SJCRH30 (cell line): ENCODE results near the gene PLA2G2E. TPM values are rescaled to one million over a fixed set of nuclear protein-coding genes. Genes with fewer than 3 reads are reported as not detected.
"Not testable (repeated sequence)": the region's sequence is repeated elsewhere in the genome, so short reads cannot be mapped to it uniquely, and the experiment has no call there.

Experiments
- DNase-seq, 2 experiments: peaks; one replicate each; pipeline ENCODE4 v3.0.0-alpha.2; 2015 to 2020
- H3K27ac ChIP-seq: fragments of 250-450 bp; sonication (Bioruptor Pico); 2 replicates; pipeline ENCODE4 v1.5.1; 2020; ENCODE audit warnings: mild to moderate bottlenecking, moderate library complexity
- H3K27me3 ChIP-seq: fragments of 250-450 bp; sonication (Bioruptor Pico); 2 replicates; pipeline ENCODE4 v1.5.1; 2020; ENCODE audit warnings: mild to moderate bottlenecking, moderate library complexity
- H3K36me3 ChIP-seq: fragments of 250-450 bp; sonication (Bioruptor Pico); 2 replicates; pipeline ENCODE4 v1.5.1; 2020; ENCODE audit warnings: mild to moderate bottlenecking, moderate library complexity
- H3K4me1 ChIP-seq: fragments of 250-450 bp; sonication (Bioruptor Pico); 2 replicates; pipeline ENCODE4 v1.5.1; 2020; ENCODE audit warnings: mild to moderate bottlenecking, moderate library complexity
- H3K4me3 ChIP-seq: fragments of 250-450 bp; sonication (Bioruptor Pico); 2 replicates; pipeline ENCODE4 v1.5.1; 2020; ENCODE audit warnings: mild to moderate bottlenecking, moderate library complexity
- H3K9me3 ChIP-seq: fragments of 250-450 bp; sonication (Bioruptor Pico); replicated peaks from 2 replicates; pipeline ENCODE4 v1.5.1; 2020; ENCODE audit warnings: mild to moderate bottlenecking, moderate library complexity
- total RNA-seq: library from RNA; depleted of rRNA; stranded (reverse); fragments of >200 nt; shearing (Covaris generic); gene quantifications from 2 replicates; pipeline ENCODE4 v1.2.3, GENCODE V29; 2014

PLA2G2E gene
- total RNA-seq, 1 experiment from 2014 or later = not detected

GRCh38 chr1:19942088-19942487 lies 18.7 kb upstream of the PLA2G2E start:
- no peaks in the 10 kb centered on the region for H3K9me3 ChIP-seq
- no peaks in the 10 kb centered on the region for H3K36me3 ChIP-seq
- H3K4me1 ChIP-seq = no peaks in the 10 kb centered on the region
- H3K27ac ChIP-seq = no peak overlapping the region
- no peak overlapping the region for H3K4me3 ChIP-seq
- H3K27me3 ChIP-seq = no peaks in the 10 kb centered on the region
- DNase-seq = no peak

GRCh38 chr1:19941206-19941568 lies 17.8 kb upstream of the PLA2G2E start:
- no peaks in the 10 kb centered on the region for H3K4me1 ChIP-seq
- no peaks in the 10 kb centered on the region for H3K36me3 ChIP-seq
- no peaks in the 10 kb centered on the region for H3K27me3 ChIP-seq
- H3K27ac ChIP-seq = no peak overlapping the region
- H3K9me3 ChIP-seq = no peaks in the 10 kb centered on the region
- H3K4me3 ChIP-seq = no peak overlapping the region
- DNase-seq = no peak

- no peak overlapping the region for H3K27ac ChIP-seq
- H3K36me3 ChIP-seq = no peaks in the 10 kb centered on the region
- H3K4me1 ChIP-seq = no peaks in the 10 kb centered on the region
- DNase-seq = no peak
- H3K27me3 ChIP-seq = no peaks in the 10 kb centered on the region
- H3K4me3 ChIP-seq = no peak overlapping the region
- H3K9me3 ChIP-seq = no peaks in the 10 kb centered on the region
These were observed 17.2 kb upstream of the PLA2G2E start for GRCh38 chr1:19940486-19941205.

GRCh38 chr1:19938472-19938871 lies 15.1 kb upstream of the PLA2G2E start:
- Histone ChIP-seq H3K4me3 (no peak overlapping the region), H3K27ac (no peak overlapping the region), H3K9me3 (no peaks in the 10 kb centered on the region), H3K27me3 (no peaks in the 10 kb centered on the region), H3K4me1 (no peaks in the 10 kb centered on the region), H3K36me3 (no peaks in the 10 kb centered on the region)
- DNase-seq = no peak

DNA sequence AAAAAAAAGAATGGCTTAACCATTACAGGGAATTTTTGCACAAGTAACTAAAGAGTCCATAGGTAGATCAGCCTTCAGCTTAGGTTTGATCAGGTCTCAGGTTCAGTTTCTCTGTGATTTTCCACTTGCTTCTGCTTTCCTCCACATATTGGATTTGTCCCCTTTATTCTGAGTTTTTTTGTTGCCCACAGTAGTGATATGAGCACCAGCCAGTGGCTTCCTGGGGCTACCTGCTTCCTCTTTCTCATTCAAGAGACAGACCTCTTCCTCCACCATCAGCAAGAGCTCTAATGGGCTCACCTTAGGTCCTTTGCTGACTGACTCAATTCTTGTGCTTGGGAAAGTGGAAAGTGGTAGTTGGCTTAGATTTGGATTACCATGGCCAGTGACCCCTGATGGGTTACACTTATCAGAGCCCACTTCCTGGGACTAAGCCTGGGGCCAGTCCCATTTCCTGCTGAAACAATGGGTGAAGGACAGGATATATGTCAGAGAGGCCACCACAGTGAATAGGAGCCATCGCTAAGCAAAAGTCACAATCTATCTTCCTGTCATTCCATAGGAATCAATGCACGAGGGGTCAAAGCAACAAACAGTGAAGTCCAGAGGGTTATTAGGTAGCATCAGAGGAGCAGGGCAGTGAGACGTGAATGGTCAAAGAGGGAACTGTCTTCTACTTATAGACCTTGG lies 12.8 kb upstream of the PLA2G2E start:
- no peak for DNase-seq
- Histone ChIP-seq H3K36me3 (no peaks in the 10 kb centered on the region), H3K4me3 (no peak overlapping the region), H3K27ac (no peak overlapping the region), H3K4me1 (no peaks in the 10 kb centered on the region), H3K9me3 (0 out of 2 replicates have a peak, but pooled peaks cover 2% of the 10 kb centered on the region), H3K27me3 (no peaks in the 10 kb centered on the region)

DNA sequence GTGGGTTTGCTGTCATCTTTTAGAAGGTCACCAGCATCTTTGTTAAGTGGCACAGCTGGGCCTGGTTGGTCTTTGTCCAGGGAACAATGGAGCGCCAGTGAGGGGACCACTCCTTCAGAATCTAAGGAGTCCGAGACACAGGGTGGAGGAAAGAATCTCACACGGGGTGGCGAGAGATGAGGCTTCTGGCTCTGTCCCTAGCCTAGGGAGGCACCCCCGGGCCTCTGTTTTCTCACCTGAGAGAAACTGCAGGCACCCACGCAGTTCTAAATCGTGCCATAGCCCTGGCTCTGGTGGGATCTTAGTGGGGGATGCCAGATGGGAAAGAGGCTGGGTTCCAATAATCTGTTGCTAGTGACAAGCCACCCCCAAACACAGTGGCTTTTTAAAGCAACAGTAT lies 10.9 kb upstream of the PLA2G2E start:
- Histone ChIP-seq H3K4me1 (no peaks in the 10 kb centered on the region), H3K9me3 (0 out of 2 replicates have a peak, but pooled peaks cover 2% of the 10 kb centered on the region), H3K27me3 (no peaks in the 10 kb centered on the region), H3K36me3 (no peaks in the 10 kb centered on the region), H3K4me3 (no peak overlapping the region), H3K27ac (no peak overlapping the region)
- DNase-seq = no peak

GRCh38 chr1:19932866-19933265 lies 9.4 kb upstream of the PLA2G2E start:
- no peaks in the 10 kb centered on the region for H3K4me1 ChIP-seq
- H3K9me3 ChIP-seq = peaks cover 2% of the 10 kb centered on the region; the same call in 1 of the 2 replicates

GRCh38 chr1:19927130-19927421 lies 3.7 kb upstream of the PLA2G2E start:
- not testable (repeated sequence) for H3K27ac ChIP-seq, H3K9me3 ChIP-seq, H3K36me3 ChIP-seq, H3K27me3 ChIP-seq, H3K4me3 ChIP-seq, H3K4me1 ChIP-seq, DNase-seq

More at GRCh38 chr1:19932866-19933265, 9.4 kb upstream of the PLA2G2E start:
- Histone ChIP-seq H3K27me3 (no peaks in the 10 kb centered on the region), H3K27ac (no peak overlapping the region), H3K36me3 (no peaks in the 10 kb centered on the region), H3K4me3 (no peak overlapping the region)
- no peak for DNase-seq

DNA sequence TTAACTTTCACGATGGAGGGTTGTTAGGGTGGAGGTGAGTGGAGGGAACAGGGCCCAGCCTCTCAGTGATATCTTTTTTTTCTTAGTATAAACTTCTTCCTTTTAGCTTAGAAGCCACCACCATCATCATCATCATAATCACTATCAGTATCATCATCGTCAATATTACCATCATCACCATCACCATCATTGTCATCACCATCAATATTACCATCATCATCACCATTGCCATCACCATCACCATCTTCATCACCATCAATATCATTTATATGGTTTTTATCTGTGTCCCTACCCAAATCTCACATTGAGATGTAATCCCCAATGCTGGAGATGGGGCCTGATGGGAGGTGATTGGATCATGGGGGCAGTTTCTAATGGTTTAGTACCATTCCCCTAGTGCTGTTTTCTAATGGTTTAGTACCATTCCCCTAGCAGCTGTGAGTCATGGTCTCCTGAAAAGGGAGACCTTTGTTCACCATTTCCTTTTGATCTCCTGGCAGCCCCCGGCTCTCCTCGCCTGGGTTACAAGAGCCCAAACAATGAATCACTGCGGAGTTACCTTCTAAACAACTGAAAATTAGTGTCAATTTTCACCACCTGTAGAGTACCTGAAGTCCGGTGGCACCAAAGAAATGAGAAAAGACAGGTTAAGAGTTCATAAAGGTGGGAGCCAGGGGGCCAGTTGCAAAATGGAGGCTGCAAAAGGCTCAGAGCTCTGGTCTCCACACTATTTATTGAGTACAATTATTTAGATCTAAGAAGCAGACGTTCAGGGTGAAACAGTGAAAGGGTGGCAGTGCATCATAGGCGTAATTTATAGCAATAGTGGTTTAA lies 3.1 kb upstream of the PLA2G2E start:
- H3K36me3 ChIP-seq = no peaks in the 10 kb centered on the region
- H3K4me1 ChIP-seq = no peaks in the 10 kb centered on the region

GRCh38 chr1:19925342-19926070 lies 2.1 kb upstream of the PLA2G2E start:
- Histone ChIP-seq H3K27me3 (peaks cover 4% of the 10 kb centered on the region; the same call in 1 of the 2 replicates), H3K9me3 (no peaks in the 10 kb centered on the region; the same call in none of the 2 replicates), H3K36me3 (no peaks in the 10 kb centered on the region), H3K27ac (no peak overlapping the region), H3K4me3 (no peak overlapping the region), H3K4me1 (no peaks in the 10 kb centered on the region)
- DNase-seq = no peak

More for the DNA sequence above, 3.1 kb upstream of the PLA2G2E start:
- H3K27ac ChIP-seq = no peak overlapping the region
- H3K27me3 ChIP-seq = peaks cover 2% of the 10 kb centered on the region; the same call in 1 of the 2 replicates
- H3K9me3 ChIP-seq = no peaks in the 10 kb centered on the region; the same call in none of the 2 replicates
- H3K4me3 ChIP-seq = no peak overlapping the region
- no peak for DNase-seq

GRCh38 chr1:19923953-19924346 lies 533 bp upstream of the PLA2G2E start:
- DNase-seq = no peak
- Histone ChIP-seq H3K27ac (no peak overlapping the region), H3K36me3 (no peaks in the 10 kb centered on the region), H3K9me3 (no peaks in the 10 kb centered on the region; the same call in none of the 2 replicates), H3K4me1 (no peaks in the 10 kb centered on the region), H3K27me3 (peaks cover 4% of the 10 kb centered on the region; the same call in 1 of the 2 replicates), H3K4me3 (no peak overlapping the region)

- no peak overlapping the region for H3K27ac ChIP-seq
- H3K4me1 ChIP-seq = no peaks in the 10 kb centered on the region
- no peaks in the 10 kb centered on the region for H3K36me3 ChIP-seq
- no peaks in the 10 kb centered on the region for H3K9me3 ChIP-seq
- peaks cover 4% of the 10 kb centered on the region; the same call in 1 of the 2 replicates for H3K27me3 ChIP-seq
- H3K4me3 ChIP-seq = no peak overlapping the region
- no peak for DNase-seq
These were observed 1.3 kb downstream of the PLA2G2E start for GRCh38 chr1:19922015-19922688.

DNA sequence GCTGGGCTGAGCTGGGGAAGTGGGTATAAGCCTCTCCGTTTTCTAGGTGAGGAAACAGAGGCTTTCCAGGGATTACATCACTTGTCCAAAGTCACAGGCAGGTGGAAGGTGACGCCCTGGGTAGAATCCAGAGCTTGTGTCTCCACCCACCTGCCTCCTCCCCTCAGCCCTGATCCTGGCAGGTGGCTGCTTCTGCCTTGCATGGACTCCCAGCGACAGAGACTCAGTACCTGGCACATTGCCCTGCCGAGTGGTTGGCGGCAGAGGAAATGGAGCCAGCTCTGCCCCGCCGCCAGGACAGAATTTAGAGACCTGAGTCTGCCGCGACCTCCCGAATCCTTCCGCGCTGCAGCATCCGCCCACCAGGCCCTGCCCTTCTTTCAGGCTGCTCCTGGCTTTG lies 2.1 kb downstream of the PLA2G2E start:
- H3K27ac ChIP-seq = no peak overlapping the region
- H3K4me1 ChIP-seq = no peaks in the 10 kb centered on the region
- no peaks in the 10 kb centered on the region for H3K36me3 ChIP-seq
- H3K9me3 ChIP-seq = no peaks in the 10 kb centered on the region
- H3K27me3 ChIP-seq = peaks cover 4% of the 10 kb centered on the region; the same call in 1 of the 2 replicates
- no peak overlapping the region for H3K4me3 ChIP-seq
- DNase-seq = peak; percentile 31 to 48

DNA sequence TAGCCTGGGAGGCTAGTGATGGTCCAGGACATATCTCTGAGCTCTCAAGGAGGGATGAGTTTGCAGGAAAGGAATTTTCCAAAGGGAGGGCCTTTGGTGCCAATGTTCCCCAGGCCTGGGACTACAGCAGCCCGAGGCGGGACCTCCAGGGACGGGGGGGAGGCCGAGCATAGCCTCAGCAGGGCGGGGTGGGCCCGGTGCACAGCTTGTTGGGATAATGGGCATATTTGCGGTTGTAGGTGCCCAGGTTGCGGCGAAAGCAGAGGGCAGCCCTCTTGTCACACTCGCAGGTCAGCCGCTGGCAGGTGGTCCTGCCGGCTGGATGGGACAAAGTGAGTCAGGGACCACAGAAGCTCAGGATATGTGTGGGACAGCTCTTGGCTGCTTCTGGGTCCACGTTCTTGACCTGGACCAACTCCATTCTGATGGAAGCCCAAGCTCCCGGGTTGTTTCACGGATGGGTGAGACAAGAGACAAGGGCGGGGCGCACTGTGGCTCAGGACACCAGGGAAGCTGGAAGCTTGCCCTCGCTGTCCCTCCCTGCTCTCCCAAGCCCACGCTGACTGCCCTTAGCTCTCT lies 3.2 kb downstream of the PLA2G2E start:
- DNase-seq = no peak
- Histone ChIP-seq H3K4me3 (no peak overlapping the region), H3K4me1 (no peaks in the 10 kb centered on the region), H3K27me3 (peaks cover 4% of the 10 kb centered on the region; the same call in 1 of the 2 replicates), H3K9me3 (no peaks in the 10 kb centered on the region), H3K27ac (no peak overlapping the region), H3K36me3 (no peaks in the 10 kb centered on the region)
